Fibroblast of pulmonary artery (primary cell): ENCODE results near the gene RBM33.

ENCODE experiments used
- DNase-seq: peaks from one replicate; pipeline ENCODE4 v3.0.0-alpha.2; 2010; ENCODE audit warnings: low read depth
- H3K4me3 ChIP-seq: replicated peaks from 2 replicates; pipeline ENCODE4 v1.5.1; 2011; ENCODE audit warnings: low read depth, mild to moderate bottlenecking, control low read depth, low read length, moderate library complexity
- TF ChIP-seq, protein P1 (sequence below): IDR thresholded peaks from 2 replicates; pipeline ENCODE4 v1.5.1; 2011; ENCODE audit warnings: mild to moderate bottlenecking, control low read depth, low read length, inconsistent platforms; ENCODE audit errors: missing control alignments

The RBM33 gene

DNA sequence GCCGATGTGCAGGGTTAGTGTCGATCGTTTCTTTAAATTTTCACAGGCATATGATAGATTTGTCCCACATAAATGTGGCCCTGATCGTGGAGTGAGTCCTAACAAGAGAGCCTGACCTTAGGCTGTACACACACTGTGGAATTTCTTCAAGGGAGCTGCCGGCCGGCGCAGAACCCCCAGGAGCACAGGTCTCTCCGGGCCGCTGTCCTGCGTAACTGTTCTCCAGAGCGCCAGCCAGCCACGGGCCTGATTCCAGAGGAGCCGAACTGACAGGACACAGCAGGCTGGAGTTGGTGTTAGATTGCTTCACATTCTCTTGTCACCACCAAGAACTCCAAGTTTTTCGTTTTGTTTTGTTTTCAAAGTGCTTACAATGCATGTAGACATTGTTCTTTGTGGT is 130.5 kb downstream of the RBM33 start:
- no peak overlapping the region for H3K4me3 ChIP-seq
- no peak for DNase-seq
- TF ChIP-seq, protein P1, sequence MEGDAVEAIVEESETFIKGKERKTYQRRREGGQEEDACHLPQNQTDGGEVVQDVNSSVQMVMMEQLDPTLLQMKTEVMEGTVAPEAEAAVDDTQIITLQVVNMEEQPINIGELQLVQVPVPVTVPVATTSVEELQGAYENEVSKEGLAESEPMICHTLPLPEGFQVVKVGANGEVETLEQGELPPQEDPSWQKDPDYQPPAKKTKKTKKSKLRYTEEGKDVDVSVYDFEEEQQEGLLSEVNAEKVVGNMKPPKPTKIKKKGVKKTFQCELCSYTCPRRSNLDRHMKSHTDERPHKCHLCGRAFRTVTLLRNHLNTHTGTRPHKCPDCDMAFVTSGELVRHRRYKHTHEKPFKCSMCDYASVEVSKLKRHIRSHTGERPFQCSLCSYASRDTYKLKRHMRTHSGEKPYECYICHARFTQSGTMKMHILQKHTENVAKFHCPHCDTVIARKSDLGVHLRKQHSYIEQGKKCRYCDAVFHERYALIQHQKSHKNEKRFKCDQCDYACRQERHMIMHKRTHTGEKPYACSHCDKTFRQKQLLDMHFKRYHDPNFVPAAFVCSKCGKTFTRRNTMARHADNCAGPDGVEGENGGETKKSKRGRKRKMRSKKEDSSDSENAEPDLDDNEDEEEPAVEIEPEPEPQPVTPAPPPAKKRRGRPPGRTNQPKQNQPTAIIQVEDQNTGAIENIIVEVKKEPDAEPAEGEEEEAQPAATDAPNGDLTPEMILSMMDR, result no peak

GRCh38 chr7:155775691-155776090 is 131.2 kb downstream of the RBM33 start:
- no peak for DNase-seq
- H3K4me3 ChIP-seq, result no peak overlapping the region
- TF ChIP-seq, protein P1, result no peak

GRCh38 chr7:155776606-155777005 is 132.1 kb downstream of the RBM33 start:
- no peak for DNase-seq
- TF ChIP-seq, protein P1, result no peak
- no peak overlapping the region for H3K4me3 ChIP-seq

GRCh38 chr7:155778349-155778748 is 133.9 kb downstream of the RBM33 start:
- TF ChIP-seq, protein P1, result no peak
- no peak for DNase-seq

GRCh38 chr7:155780884-155781283 is 136.4 kb downstream of the RBM33 start:
- no peak overlapping the region for H3K4me3 ChIP-seq
- no peak for DNase-seq
- TF ChIP-seq, protein P1, result no peak

More at GRCh38 chr7:155778349-155778748, 133.9 kb downstream of the RBM33 start:
- no peak overlapping the region for H3K4me3 ChIP-seq

DNA sequence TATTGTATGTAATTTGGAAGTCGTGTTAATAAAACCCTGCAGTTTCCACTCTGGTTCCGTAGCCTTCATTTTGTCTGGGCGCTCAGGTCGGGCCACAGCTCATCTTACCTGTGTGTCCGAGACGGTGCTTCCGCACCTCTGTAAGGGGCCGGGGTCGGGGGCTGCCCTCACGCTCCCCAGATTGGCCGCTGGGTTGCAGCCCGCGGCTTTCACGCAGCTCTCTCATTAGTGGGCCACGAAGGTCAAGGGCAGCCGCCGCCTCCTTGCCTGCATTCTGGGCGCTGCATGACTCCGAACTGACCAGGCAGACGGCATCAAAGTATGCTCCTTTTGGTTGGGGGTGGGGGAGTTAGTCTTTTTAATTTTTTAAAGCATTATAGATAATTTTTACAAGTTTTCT is 137.0 kb downstream of the RBM33 start:
- TF ChIP-seq, protein P1, result no peak
- no peak overlapping the region for H3K4me3 ChIP-seq
- no peak for DNase-seq

DNA sequence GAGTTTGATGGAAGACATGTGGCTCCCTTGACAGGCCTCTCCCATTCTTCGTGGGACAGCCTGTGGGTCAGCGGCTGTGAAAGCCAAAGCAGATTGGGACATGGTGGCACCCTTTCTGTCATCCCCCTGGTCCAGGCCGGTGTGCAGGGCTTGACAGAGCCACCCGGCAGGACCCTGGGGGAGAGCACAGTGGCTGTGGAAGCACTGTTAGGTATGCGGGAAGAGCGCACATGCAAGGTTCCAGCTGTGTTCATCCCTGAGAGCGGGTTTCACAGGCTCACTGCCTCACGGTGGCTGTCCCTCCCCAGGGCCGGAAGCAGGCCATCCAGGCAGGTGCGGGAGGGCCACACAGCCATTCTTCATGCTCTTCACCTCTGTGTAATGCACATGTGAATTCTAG is 138.0 kb downstream of the RBM33 start:
- no peak overlapping the region for H3K4me3 ChIP-seq
- TF ChIP-seq, protein P1, result no peak
- no peak for DNase-seq
